ENCODE results near the gene CPEB3. TPM values are rescaled to one million over a fixed set of nuclear protein-coding genes. Genes with fewer than 3 reads are reported as not detected.

CPEB3 gene
- total and polyA plus RNA-seq, 2 donors (not counting 1 experiment from before 2014, with no cell fraction given): 0.37 to 0.66 TPM

GRCh38 chr10:92207061-92207460 lies 83.8 kb downstream of the CPEB3 start:
- TF ChIP-seq EZH2 (IDR thresholded peaks at IDR 0.05; ENCODE audit: low read length, missing control alignments) (no peak), CTCF (conservative IDR thresholded peaks at IDR 0.05 in 1 of 2, IDR thresholded peaks at IDR 0.05 in 1 of 2; ENCODE audit: low read depth in 1 of 2, low read length in 2 of 2) (no peak)
- H2AFZ ChIP-seq (ENCODE audit: low read length): no peak overlapping the region
- no peak overlapping the region for H3K9ac ChIP-seq (ENCODE audit: insufficient read depth, low read length)
- no peaks in the 10 kb centered on the region for H3K9me3 ChIP-seq (ENCODE audit: control insufficient read depth, insufficient read depth, low read depth, low read length)
- DNase-seq (ENCODE audit: low read depth in 2 of 2): no peak
- H3K79me2 ChIP-seq (ENCODE audit: control insufficient read depth, insufficient read depth, low read length): no peaks in the 10 kb centered on the region
- H3K27me3 ChIP-seq (ENCODE audit: control insufficient read depth, insufficient read depth, low read length): no peaks in the 10 kb centered on the region
- H3K4me2 ChIP-seq (ENCODE audit: extremely low read depth, insufficient read depth, low read length): no peak overlapping the region
- H3K4me1 ChIP-seq (ENCODE audit: control insufficient read depth, extremely low read depth, insufficient read depth, low read length): no peaks in the 10 kb centered on the region
- no peaks in the 10 kb centered on the region for H4K20me1 ChIP-seq (ENCODE audit: control insufficient read depth, extremely low read depth, insufficient read depth, low read length)
- no peak overlapping the region for H3K4me3 ChIP-seq (replicated peaks in 1 of 4; ENCODE audit: control extremely low read depth in 1 of 4, insufficient read depth in 1 of 4, low read depth in 3 of 4, low read length in 4 of 4)
- H3K36me3 ChIP-seq (ENCODE audit: control insufficient read depth, insufficient read depth, low read length): no peaks in the 10 kb centered on the region
- no peak overlapping the region for H3K27ac ChIP-seq (ENCODE audit: insufficient read depth, low read length)

GRCh38 chr10:92203919-92204623 lies 86.8 kb downstream of the CPEB3 start:
- no peaks in the 10 kb centered on the region for H3K79me2 ChIP-seq (ENCODE audit: control insufficient read depth, insufficient read depth, low read length)
- H3K4me1 ChIP-seq (ENCODE audit: control insufficient read depth, extremely low read depth, insufficient read depth, low read length): no peaks in the 10 kb centered on the region
- no peaks in the 10 kb centered on the region for H3K27me3 ChIP-seq (ENCODE audit: control insufficient read depth, insufficient read depth, low read length)
- H3K9ac ChIP-seq (ENCODE audit: insufficient read depth, low read length): no peak overlapping the region
- H3K4me2 ChIP-seq (ENCODE audit: extremely low read depth, insufficient read depth, low read length): no peak overlapping the region
- no peak for DNase-seq (ENCODE audit: low read depth in 2 of 2)
- no peak overlapping the region for H3K27ac ChIP-seq (ENCODE audit: insufficient read depth, low read length)
- H3K9me3 ChIP-seq (ENCODE audit: control insufficient read depth, insufficient read depth, low read depth, low read length): no peaks in the 10 kb centered on the region
- TF ChIP-seq CTCF (conservative IDR thresholded peaks at IDR 0.05 in 1 of 2, IDR thresholded peaks at IDR 0.05 in 1 of 2; ENCODE audit: low read depth in 1 of 2, low read length in 2 of 2) (no peak), EZH2 (IDR thresholded peaks at IDR 0.05; ENCODE audit: low read length, missing control alignments) (no peak)
- H4K20me1 ChIP-seq (ENCODE audit: control insufficient read depth, extremely low read depth, insufficient read depth, low read length): no peaks in the 10 kb centered on the region
- H3K4me3 ChIP-seq (replicated peaks in 1 of 4; ENCODE audit: control extremely low read depth in 1 of 4, insufficient read depth in 1 of 4, low read depth in 3 of 4, low read length in 4 of 4): no peak overlapping the region
- H3K36me3 ChIP-seq (ENCODE audit: control insufficient read depth, insufficient read depth, low read length): no peaks in the 10 kb centered on the region
- no peak overlapping the region for H2AFZ ChIP-seq (ENCODE audit: low read length)

- Histone ChIP-seq H3K36me3 (ENCODE audit: control insufficient read depth, insufficient read depth, low read length) (no peaks in the 10 kb centered on the region), H3K9me3 (ENCODE audit: control insufficient read depth, insufficient read depth, low read depth, low read length) (no peaks in the 10 kb centered on the region), H3K4me2 (ENCODE audit: extremely low read depth, insufficient read depth, low read length) (no peak overlapping the region), H3K27ac (ENCODE audit: insufficient read depth, low read length) (no peak overlapping the region), H3K4me3 (replicated peaks in 1 of 4; ENCODE audit: control extremely low read depth in 1 of 4, insufficient read depth in 1 of 4, low read depth in 3 of 4, low read length in 4 of 4) (no peak overlapping the region), H3K9ac (ENCODE audit: insufficient read depth, low read length) (no peak overlapping the region), H4K20me1 (ENCODE audit: control insufficient read depth, extremely low read depth, insufficient read depth, low read length) (no peaks in the 10 kb centered on the region), H3K4me1 (ENCODE audit: control insufficient read depth, extremely low read depth, insufficient read depth, low read length) (no peaks in the 10 kb centered on the region), H3K79me2 (ENCODE audit: control insufficient read depth, insufficient read depth, low read length) (no peaks in the 10 kb centered on the region), H3K27me3 (ENCODE audit: control insufficient read depth, insufficient read depth, low read length) (no peaks in the 10 kb centered on the region), H2AFZ (ENCODE audit: low read length) (no peak overlapping the region)
- TF ChIP-seq CTCF (conservative IDR thresholded peaks at IDR 0.05 in 1 of 2, IDR thresholded peaks at IDR 0.05 in 1 of 2; ENCODE audit: low read depth in 1 of 2, low read length in 2 of 2): no peak
- TF ChIP-seq EZH2 (IDR thresholded peaks at IDR 0.05; ENCODE audit: low read length, missing control alignments): no peak
- no peak for DNase-seq (ENCODE audit: low read depth in 2 of 2)
Observed at GRCh38 chr10:92202536-92202935, 88.3 kb downstream of the CPEB3 start.
